B cell (primary cell): ENCODE data around the gene GTF2H4.

Source experiments
- CTCF ChIP-seq: fragments of 200-600 bp; IDR thresholded peaks from one replicate; pipeline ENCODE4 v1.8.0; 2022; ENCODE audit warnings: antibody characterized with exemption, mild to moderate bottlenecking
- EZH2 ChIP-seq: IDR thresholded peaks from 2 replicates; pipeline ENCODE4 v1.6.1; 2012; ENCODE audit warnings: borderline replicate concordance, low read depth, mild to moderate bottlenecking, moderate library complexity, low read length; ENCODE audit not compliant: insufficient read depth, poor library complexity, severe bottlenecking

- TF ChIP-seq CTCF (no peak), EZH2 (no peak)
Observed at GRCh38 chr6:30889921-30890645, 17.9 kb upstream of the GTF2H4 start.
